Measurements from ENCODE around the gene PIK3R5. TPM values are rescaled to one million over a fixed set of nuclear protein-coding genes. Genes with fewer than 3 reads are reported as not detected.
"Not testable (repeated sequence)": the region's sequence is repeated elsewhere in the genome, so short reads cannot be mapped to it uniquely, and the experiment has no call there.

Gene PIK3R5
- total and polyA plus RNA-seq, 2 donors (not counting 1 experiment from before 2014, with no cell fraction given) = 0.15 TPM; not detected in 1

GRCh38 chr17:8856869-8857575, 108.5 kb downstream of the PIK3R5 start:
- Histone ChIP-seq H3K9ac (ENCODE audit: insufficient read depth, low read length) (no peak overlapping the region), H3K27ac (ENCODE audit: insufficient read depth, low read length) (no peak overlapping the region), H3K4me3 (replicated peaks in 1 of 4; ENCODE audit: control extremely low read depth in 1 of 4, insufficient read depth in 1 of 4, low read depth in 3 of 4, low read length in 4 of 4) (no peak overlapping the region), H3K4me1 (ENCODE audit: control insufficient read depth, extremely low read depth, insufficient read depth, low read length) (peaks cover 4% of the 10 kb centered on the region), H3K9me3 (ENCODE audit: control insufficient read depth, insufficient read depth, low read depth, low read length) (no peaks in the 10 kb centered on the region), H3K36me3 (ENCODE audit: control insufficient read depth, insufficient read depth, low read length) (no peaks in the 10 kb centered on the region), H2AFZ (ENCODE audit: low read length) (no peak overlapping the region), H3K79me2 (ENCODE audit: control insufficient read depth, insufficient read depth, low read length) (no peaks in the 10 kb centered on the region), H4K20me1 (ENCODE audit: control insufficient read depth, extremely low read depth, insufficient read depth, low read length) (no peaks in the 10 kb centered on the region), H3K4me2 (ENCODE audit: extremely low read depth, insufficient read depth, low read length) (no peak overlapping the region), H3K27me3 (ENCODE audit: control insufficient read depth, insufficient read depth, low read length) (no peaks in the 10 kb centered on the region)
- DNase-seq (ENCODE audit: low read depth in 2 of 2) = no peak
- TF ChIP-seq CTCF (conservative IDR thresholded peaks at IDR 0.05 in 1 of 2, IDR thresholded peaks at IDR 0.05 in 1 of 2; ENCODE audit: low read depth in 1 of 2, low read length in 2 of 2) (no peak), EZH2 (IDR thresholded peaks at IDR 0.05; ENCODE audit: low read length, missing control alignments) (no peak)

- H2AFZ ChIP-seq (ENCODE audit: low read length); H3K4me1 ChIP-seq (ENCODE audit: control insufficient read depth, extremely low read depth, insufficient read depth, low read length); H3K9me3 ChIP-seq (ENCODE audit: control insufficient read depth, insufficient read depth, low read depth, low read length): not testable (repeated sequence)
These were observed 109.3 kb downstream of the PIK3R5 start for GRCh38 chr17:8856205-8856603.

GRCh38 chr17:8855477-8856204, 109.9 kb downstream of the PIK3R5 start:
- H3K27me3 ChIP-seq (ENCODE audit: control insufficient read depth, insufficient read depth, low read length) = no peaks in the 10 kb centered on the region
- H3K79me2 ChIP-seq (ENCODE audit: control insufficient read depth, insufficient read depth, low read length) = no peaks in the 10 kb centered on the region
- H3K9me3 ChIP-seq (ENCODE audit: control insufficient read depth, insufficient read depth, low read depth, low read length) = no peaks in the 10 kb centered on the region
- no peak for DNase-seq (ENCODE audit: low read depth in 2 of 2)
- H3K4me2 ChIP-seq (ENCODE audit: extremely low read depth, insufficient read depth, low read length) = no peak overlapping the region
- no peaks in the 10 kb centered on the region for H3K36me3 ChIP-seq (ENCODE audit: control insufficient read depth, insufficient read depth, low read length)
- no peak overlapping the region for H3K9ac ChIP-seq (ENCODE audit: insufficient read depth, low read length)
- no peak overlapping the region for H2AFZ ChIP-seq (ENCODE audit: low read length)
- H4K20me1 ChIP-seq (ENCODE audit: control insufficient read depth, extremely low read depth, insufficient read depth, low read length) = no peaks in the 10 kb centered on the region
- TF ChIP-seq EZH2 (IDR thresholded peaks at IDR 0.05; ENCODE audit: low read length, missing control alignments) = no peak
- no peak overlapping the region for H3K27ac ChIP-seq (ENCODE audit: insufficient read depth, low read length)
- H3K4me3 ChIP-seq (replicated peaks in 1 of 4; ENCODE audit: control extremely low read depth in 1 of 4, insufficient read depth in 1 of 4, low read depth in 3 of 4, low read length in 4 of 4) = no peak overlapping the region
- peaks cover 4% of the 10 kb centered on the region for H3K4me1 ChIP-seq (ENCODE audit: control insufficient read depth, extremely low read depth, insufficient read depth, low read length)

More at GRCh38 chr17:8856205-8856603, 109.3 kb downstream of the PIK3R5 start:
- not testable (repeated sequence) for H4K20me1 ChIP-seq (ENCODE audit: control insufficient read depth, extremely low read depth, insufficient read depth, low read length); DNase-seq (ENCODE audit: low read depth in 2 of 2); H3K9ac ChIP-seq (ENCODE audit: insufficient read depth, low read length); H3K36me3 ChIP-seq (ENCODE audit: control insufficient read depth, insufficient read depth, low read length); H3K79me2 ChIP-seq (ENCODE audit: control insufficient read depth, insufficient read depth, low read length); H3K4me3 ChIP-seq (replicated peaks in 1 of 4; ENCODE audit: control extremely low read depth in 1 of 4, insufficient read depth in 1 of 4, low read depth in 3 of 4, low read length in 4 of 4); H3K4me2 ChIP-seq (ENCODE audit: extremely low read depth, insufficient read depth, low read length); H3K27me3 ChIP-seq (ENCODE audit: control insufficient read depth, insufficient read depth, low read length); H3K27ac ChIP-seq (ENCODE audit: insufficient read depth, low read length)

DNA sequence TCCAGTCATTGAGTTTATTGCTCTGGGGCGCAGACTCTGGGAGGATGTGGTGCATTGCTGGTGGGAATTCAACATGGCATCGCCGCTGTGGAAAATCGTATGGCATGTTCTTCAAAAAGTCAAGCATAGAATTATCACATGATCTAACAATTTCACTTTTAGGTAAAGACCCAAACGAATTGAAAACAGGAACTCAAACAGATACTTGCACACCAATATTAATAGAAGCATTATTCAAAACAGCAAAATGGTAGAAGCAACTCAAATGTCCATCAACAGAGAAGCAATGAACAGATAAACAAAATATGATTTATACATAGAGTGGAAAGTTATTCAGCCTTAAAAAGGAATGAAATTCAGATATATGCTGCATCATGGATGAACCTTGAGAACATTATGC, 113.9 kb downstream of the PIK3R5 start:
- H3K27me3 ChIP-seq (ENCODE audit: control insufficient read depth, insufficient read depth, low read length) = no peaks in the 10 kb centered on the region
- H3K36me3 ChIP-seq (ENCODE audit: control insufficient read depth, insufficient read depth, low read length) = no peaks in the 10 kb centered on the region
- no peaks in the 10 kb centered on the region for H3K9me3 ChIP-seq (ENCODE audit: control insufficient read depth, insufficient read depth, low read depth, low read length)
- no peaks in the 10 kb centered on the region for H3K4me1 ChIP-seq (ENCODE audit: control insufficient read depth, extremely low read depth, insufficient read depth, low read length)
- no peaks in the 10 kb centered on the region for H4K20me1 ChIP-seq (ENCODE audit: control insufficient read depth, extremely low read depth, insufficient read depth, low read length)
- no peak overlapping the region for H2AFZ ChIP-seq (ENCODE audit: low read length)
- H3K4me3 ChIP-seq (replicated peaks in 1 of 4; ENCODE audit: control extremely low read depth in 1 of 4, insufficient read depth in 1 of 4, low read depth in 3 of 4, low read length in 4 of 4) = no peak overlapping the region
- H3K9ac ChIP-seq (ENCODE audit: insufficient read depth, low read length) = no peak overlapping the region
- no peak for DNase-seq (ENCODE audit: low read depth in 2 of 2)
- no peak for TF ChIP-seq CTCF (conservative IDR thresholded peaks at IDR 0.05 in 1 of 2, IDR thresholded peaks at IDR 0.05 in 1 of 2; ENCODE audit: low read depth in 1 of 2, low read length in 2 of 2)
- TF ChIP-seq EZH2 (IDR thresholded peaks at IDR 0.05; ENCODE audit: low read length, missing control alignments) = no peak
- H3K27ac ChIP-seq (ENCODE audit: insufficient read depth, low read length) = no peak overlapping the region
- H3K4me2 ChIP-seq (ENCODE audit: extremely low read depth, insufficient read depth, low read length) = no peak overlapping the region
- no peaks in the 10 kb centered on the region for H3K79me2 ChIP-seq (ENCODE audit: control insufficient read depth, insufficient read depth, low read length)

Data from fibroblast of lung (primary cell).